HepG2 (cell line): ENCODE results near the gene NCMAP.
"Not testable (repeated sequence)": the region's sequence is repeated elsewhere in the genome, so short reads cannot be mapped to it uniquely, and the experiment has no call there.

ENCODE experiments used
- ADNP ChIP-seq: sonication (generic); formaldehyde crosslinking; IDR thresholded peaks from 2 replicates; pipeline ENCODE4 v1.4.0; 2020; ENCODE audit warnings: missing genetic modification reagents
- CTCF ChIP-seq: sonication (generic); formaldehyde crosslinking; IDR thresholded peaks from 2 replicates; pipeline ENCODE4 v1.5.0; 2020; ENCODE audit warnings: mild to moderate bottlenecking, missing genetic modification reagents, moderate library complexity
- FOXM1 ChIP-seq: sonication (generic); formaldehyde crosslinking; IDR thresholded peaks from 2 replicates; pipeline ENCODE4 v1.5.0; 2020; ENCODE audit warnings: missing genetic modification reagents
- GZF1 ChIP-seq: sonication (generic); formaldehyde crosslinking; IDR thresholded peaks from 2 replicates; pipeline ENCODE4 v1.5.1; 2020; ENCODE audit warnings: mild to moderate bottlenecking, missing genetic modification reagents
- HMGXB4 ChIP-seq, 2 experiments: sonication (generic) in 1 of 2; formaldehyde crosslinking in 1 of 2; IDR thresholded peaks; 2 replicates each; pipeline versions ENCODE4 v1.4.0 to v1.6.1; 2018 to 2020; ENCODE audit warnings: missing genetic modification reagents in 2 of 2, borderline replicate concordance in 1 of 2, low read depth in 1 of 2, mild to moderate bottlenecking in 1 of 2, missing biosample characterization in 1 of 2
- MAX ChIP-seq: IDR thresholded peaks from 2 replicates; pipeline ENCODE4 v1.6.1; 2012; ENCODE audit warnings: inconsistent platforms
- PHB2 ChIP-seq: fragments of 450-650 bp; IDR thresholded peaks from 2 replicates; pipeline ENCODE4 v1.6.1; 2018; ENCODE audit not compliant: partially characterized antibody
- POLR2A ChIP-seq, 2 experiments: IDR thresholded peaks; 2 replicates each; pipeline ENCODE4 v1.6.1; 2011; ENCODE audit warnings: low read depth in 2 of 2, low read length in 2 of 2, mild to moderate bottlenecking in 1 of 2, moderate library complexity in 1 of 2; ENCODE audit not compliant: insufficient read depth in 1 of 2
- PRDM10 ChIP-seq: sonication (generic); formaldehyde crosslinking; IDR thresholded peaks from 2 replicates; pipeline ENCODE4 v1.4.0; 2020; ENCODE audit warnings: low read depth, missing genetic modification reagents
- REST ChIP-seq, 2 experiments: IDR thresholded peaks; 2 replicates each; pipeline ENCODE4 v1.6.1; 2011 to 2012; ENCODE audit warnings: low read length in 2 of 2, borderline replicate concordance in 1 of 2, low read depth in 1 of 2, mild to moderate bottlenecking in 1 of 2, moderate library complexity in 1 of 2
- SRY ChIP-seq: sonication (generic); formaldehyde crosslinking; IDR thresholded peaks from 2 replicates; pipeline ENCODE4 v1.8.0; 2022; ENCODE audit warnings: mild to moderate bottlenecking, missing genetic modification reagents
- ZNF382 ChIP-seq: sonication (generic); formaldehyde crosslinking; IDR thresholded peaks from 2 replicates; pipeline ENCODE4 v1.5.0; 2020; ENCODE audit warnings: missing genetic modification reagents, mild to moderate bottlenecking, borderline replicate concordance
- ZNF407 ChIP-seq: sonication (generic); formaldehyde crosslinking; IDR thresholded peaks from one replicate; pipeline ENCODE4 v1.5.1; 2020; ENCODE audit warnings: mild to moderate bottlenecking, missing genetic modification reagents; ENCODE audit errors: not compliant biosample characterization

- not testable (repeated sequence) for TF ChIP-seq HMGXB4 (CRISPR knock-in tag; IDR thresholded peaks at IDR 0.05; ENCODE audit: borderline replicate concordance in 1 of 2, low read depth in 1 of 2); ZNF382; GZF1 (CRISPR knock-in tag); FOXM1; CTCF (CRISPR knock-in tag); REST (IDR thresholded peaks at IDR 0.05; ENCODE audit: borderline replicate concordance in 1 of 2, low read depth in 1 of 2, low read length in 2 of 2); ADNP (CRISPR knock-in tag); MAX; SRY (CRISPR knock-in tag); PHB2; POLR2A (IDR thresholded peaks at IDR 0.05; ENCODE audit: insufficient read depth in 1 of 2, low read depth in 2 of 2, low read length in 2 of 2); PRDM10; ZNF407
Observed at GRCh38 chr1:24549210-24549609, 6.7 kb upstream of the NCMAP start.
